DOHH2 (cell line): Measurements from ENCODE around the gene ACIN1.

Experiments
- H3F3A ChIP-seq: fragments of 200-600 bp; sonication (generic), shearing (Covaris generic); 2 replicates; pipeline ENCODE4 v1.6.0; 2016; ENCODE audit warnings: antibody characterized with exemption, mild to moderate bottlenecking; ENCODE audit not compliant: control insufficient read depth, insufficient read depth
- H3K27ac ChIP-seq: fragments of 200-600 bp; sonication (generic); 2 replicates; pipeline ENCODE4 v1.5.1; 2014; ENCODE audit warnings: low read depth, mild to moderate bottlenecking, low read length, moderate library complexity
- H3K27me3 ChIP-seq: fragments of 200-600 bp; sonication (generic); 2 replicates; pipeline ENCODE4 v1.6.1; 2014; ENCODE audit warnings: mild to moderate bottlenecking, low read length, mixed read lengths; ENCODE audit not compliant: control insufficient read depth
- H3K36me3 ChIP-seq: fragments of 200-600 bp; sonication (generic); 2 replicates; pipeline ENCODE4 v1.6.1; 2014; ENCODE audit warnings: mild to moderate bottlenecking, low read length, moderate library complexity, mixed read lengths; ENCODE audit not compliant: control insufficient read depth
- H3K4me1 ChIP-seq: fragments of 200-600 bp; sonication (generic); 2 replicates; pipeline ENCODE4 v1.6.1; 2014; ENCODE audit warnings: mild to moderate bottlenecking, low read length, mixed read lengths; ENCODE audit not compliant: control insufficient read depth
- H3K4me2 ChIP-seq: fragments of 200-600 bp; sonication (generic); 2 replicates; pipeline ENCODE4 v1.6.0; 2014; ENCODE audit warnings: mild to moderate bottlenecking, low read length, moderate library complexity
- H3K4me3 ChIP-seq: fragments of 200-600 bp; sonication (generic); 2 replicates; pipeline ENCODE4 v1.5.1; 2014; ENCODE audit warnings: mild to moderate bottlenecking, low read length, mixed read lengths
- H3K79me2 ChIP-seq: fragments of 200-600 bp; sonication (generic); 2 replicates; pipeline ENCODE4 v1.6.1; 2014; ENCODE audit warnings: mild to moderate bottlenecking, low read length, mixed read lengths; ENCODE audit not compliant: control insufficient read depth
- H3K9me2 ChIP-seq: fragments of 200-600 bp; sonication (generic); replicated peaks from 2 replicates; pipeline ENCODE4 v1.6.1; 2014; ENCODE audit warnings: mild to moderate bottlenecking, low read length, mixed read lengths; ENCODE audit not compliant: control insufficient read depth
- H3K9me3 ChIP-seq: fragments of 200-600 bp; sonication (generic); 2 replicates; pipeline ENCODE4 v1.6.1; 2014; ENCODE audit warnings: antibody characterized with exemption, low read length, mixed read lengths; ENCODE audit not compliant: control insufficient read depth, insufficient read depth
- H4K20me1 ChIP-seq: fragments of 200-600 bp; sonication (generic); 2 replicates; pipeline ENCODE4 v1.6.0; 2014; ENCODE audit warnings: low read depth, mild to moderate bottlenecking, antibody characterized with exemption, low read length, moderate library complexity; ENCODE audit not compliant: control insufficient read depth, insufficient read depth
- CTCF ChIP-seq: fragments of 200-600 bp; sonication (generic); IDR thresholded peaks from one replicate; pipeline ENCODE4 v1.5.1; 2014; ENCODE audit warnings: antibody characterized with exemption, mild to moderate bottlenecking, low read depth, low read length; ENCODE audit not compliant: poor library complexity, severe bottlenecking
- EZH2phosphoT487 ChIP-seq: fragments of 200-600 bp; sonication (generic); IDR thresholded peaks from 2 replicates; pipeline ENCODE4 v1.6.1; 2017; ENCODE audit warnings: borderline replicate concordance, mild to moderate bottlenecking, antibody characterized with exemption, low read length, moderate library complexity, mixed read lengths

ACIN1 gene

GRCh38 chr14:23085458-23085857, 9.5 kb downstream of the ACIN1 start:
- H3K27me3 ChIP-seq = no peaks in the 10 kb centered on the region

GRCh38 chr14:23080474-23080873, 14.5 kb downstream of the ACIN1 start:
- Histone ChIP-seq H3K27me3 (no peaks in the 10 kb centered on the region), H3K9me3 (no peaks in the 10 kb centered on the region), H3K4me3 (no peak overlapping the region), H3K9me2 (no peaks in the 10 kb centered on the region), H3K36me3 (peaks cover 97% of the 10 kb centered on the region), H3K79me2 (0 out of 2 replicates have a peak, but pooled peaks cover 3% of the 10 kb centered on the region), H4K20me1 (no peaks in the 10 kb centered on the region), H3F3A (peaks cover 20% of the 10 kb centered on the region), H3K27ac (no peak overlapping the region), H3K4me2 (no peak overlapping the region), H3K4me1 (no peaks in the 10 kb centered on the region)
- TF ChIP-seq EZH2phosphoT487 = no peak
- no peak for TF ChIP-seq CTCF

More at GRCh38 chr14:23085458-23085857, 9.5 kb downstream of the ACIN1 start:
- no peaks in the 10 kb centered on the region for H3K4me1 ChIP-seq
- H3K27ac ChIP-seq = no peak overlapping the region
- H3F3A ChIP-seq = 0 out of 2 replicates have a peak, but pooled peaks cover 3% of the 10 kb centered on the region
- H3K9me3 ChIP-seq = no peaks in the 10 kb centered on the region
- H3K4me3 ChIP-seq = no peak overlapping the region
- TF ChIP-seq EZH2phosphoT487 (no peak), CTCF (no peak)
- H3K79me2 ChIP-seq = peaks cover 9% of the 10 kb centered on the region; the same call in 1 of the 2 replicates
- H3K36me3 ChIP-seq = peaks cover 96% of the 10 kb centered on the region
- H4K20me1 ChIP-seq = no peaks in the 10 kb centered on the region
- H3K4me2 ChIP-seq = no peak overlapping the region
- no peaks in the 10 kb centered on the region for H3K9me2 ChIP-seq

- Histone ChIP-seq H3K27me3 (no peaks in the 10 kb centered on the region), H3K36me3 (peaks cover 97% of the 10 kb centered on the region), H3F3A (peaks cover 20% of the 10 kb centered on the region), H3K9me2 (no peaks in the 10 kb centered on the region), H4K20me1 (no peaks in the 10 kb centered on the region), H3K4me3 (no peak overlapping the region), H3K4me2 (no peak overlapping the region), H3K79me2 (0 out of 2 replicates have a peak, but pooled peaks cover 3% of the 10 kb centered on the region), H3K4me1 (no peaks in the 10 kb centered on the region), H3K9me3 (no peaks in the 10 kb centered on the region), H3K27ac (no peak overlapping the region)
- no peak for TF ChIP-seq EZH2phosphoT487
- TF ChIP-seq CTCF = no peak
Measured at GRCh38 chr14:23079716-23080115, 15.2 kb downstream of the ACIN1 start.

- TF ChIP-seq CTCF (no peak), EZH2phosphoT487 (no peak)
Measured at GRCh38 chr14:23078692-23079116, 16.2 kb downstream of the ACIN1 start.

More at GRCh38 chr14:23078692-23079116, 16.2 kb downstream of the ACIN1 start:
- Histone ChIP-seq H3K36me3 (peaks cover 96% of the 10 kb centered on the region), H4K20me1 (no peaks in the 10 kb centered on the region), H3K4me3 (no peak overlapping the region), H3K9me3 (no peaks in the 10 kb centered on the region), H3K27me3 (no peaks in the 10 kb centered on the region), H3K4me1 (no peaks in the 10 kb centered on the region), H3K27ac (no peak overlapping the region), H3K4me2 (no peak overlapping the region), H3F3A (peaks cover 20% of the 10 kb centered on the region), H3K79me2 (0 out of 2 replicates have a peak, but pooled peaks cover 3% of the 10 kb centered on the region), H3K9me2 (no peaks in the 10 kb centered on the region)
